ENCODE measurements around the gene ANP32B.
A peak's percentile ranks its signal among the peaks of the same experiment; 100 is the strongest.
"Not testable (repeated sequence)": the region's sequence is repeated elsewhere in the genome, so short reads cannot be mapped to it uniquely, and the experiment has no call there.

Gene ANP32B

DNA sequence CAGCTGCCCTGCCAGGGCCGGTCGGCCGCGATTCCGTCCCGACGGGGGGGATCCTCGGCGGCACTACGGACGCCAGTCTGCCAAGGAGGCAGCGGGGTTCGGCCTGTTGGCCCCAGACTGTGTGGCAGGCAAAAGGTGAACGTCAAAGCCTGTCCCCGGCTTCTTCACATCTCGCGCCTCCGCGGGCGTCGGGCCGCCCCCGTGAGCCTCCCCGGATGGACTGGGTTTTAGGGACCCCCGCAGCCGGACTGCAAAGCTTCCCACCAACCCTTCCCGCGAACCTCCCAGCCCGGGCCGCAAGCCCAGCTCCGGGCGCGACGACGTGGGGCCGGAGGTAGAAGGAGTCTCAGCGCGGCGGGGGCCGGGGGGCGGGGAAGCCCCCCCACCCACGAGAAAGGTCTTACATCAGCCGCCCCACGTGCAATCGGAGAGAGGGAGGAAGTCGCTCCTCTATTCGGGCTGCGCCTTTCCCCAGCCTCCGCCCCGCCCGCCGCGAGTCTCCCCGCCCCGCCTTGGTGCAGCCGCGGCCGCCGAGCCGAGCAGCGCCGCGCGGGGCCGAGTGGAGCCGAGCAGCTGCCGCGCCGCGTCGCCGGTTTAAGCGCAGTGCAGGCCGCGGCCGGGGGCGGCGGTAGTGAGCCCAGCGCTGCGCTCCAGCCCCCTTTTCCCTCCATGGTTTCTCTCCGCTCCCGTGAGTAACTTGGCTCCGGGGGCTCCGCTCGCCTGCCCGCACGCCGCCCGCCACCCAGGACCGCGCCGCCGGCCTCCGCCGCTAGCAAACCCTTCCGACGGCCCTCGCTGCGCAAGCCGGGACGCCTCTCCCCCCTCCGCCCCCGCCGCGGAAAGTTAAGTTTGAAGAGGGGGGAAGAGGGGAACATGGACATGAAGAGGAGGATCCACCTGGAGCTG lies at the start of gene ANP32B:
ANP32B (plus strand) TSS at position 659 of the 906 bp plus-strand sequence; CDS start at position 874, 215 bp downstream.
- FAIRE-seq: peak; percentile 44
- peak; percentile 94 for DNase-seq (ENCODE audit: low spot score)

DNA sequence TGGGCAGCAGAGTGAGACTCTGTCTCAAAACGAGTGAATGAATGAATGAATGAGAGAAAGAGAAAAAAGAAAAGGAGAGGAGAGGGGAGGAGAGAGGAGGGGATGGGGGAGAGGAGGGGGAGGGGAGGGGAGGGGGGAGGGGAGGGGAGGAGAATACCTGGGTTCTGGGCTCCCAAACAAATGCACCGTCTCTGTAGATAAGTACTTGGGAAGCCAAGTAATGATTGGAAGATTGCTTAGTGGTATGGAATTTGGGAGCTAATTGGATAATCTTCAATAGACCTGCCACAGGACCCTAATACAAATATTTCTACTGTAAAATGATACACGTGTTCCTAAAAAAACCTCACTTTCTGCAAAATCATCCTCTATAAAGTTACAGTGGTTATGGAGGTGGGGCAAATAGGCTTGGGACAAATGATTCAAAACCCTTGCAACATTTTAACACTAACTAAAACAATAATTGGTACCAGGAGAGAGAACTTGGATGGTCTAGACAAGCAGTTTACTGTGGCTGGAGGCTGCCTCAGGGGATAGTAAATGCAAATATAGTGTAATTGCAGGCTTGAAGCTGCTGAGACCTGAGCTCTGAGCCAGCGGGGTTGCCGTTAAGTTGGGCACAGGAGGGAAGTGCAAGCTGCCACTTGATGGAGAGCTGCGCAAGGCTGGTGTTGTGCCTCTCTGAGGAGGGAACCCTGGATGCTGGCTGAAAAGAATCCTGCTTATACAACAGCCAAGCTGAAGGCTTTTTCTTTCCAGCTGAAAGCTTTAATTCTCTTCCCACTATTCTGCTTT lies 48.6 kb upstream of the ANP32B start:
- no peak for DNase-seq (ENCODE audit: low spot score)
- no peak for FAIRE-seq

DNA sequence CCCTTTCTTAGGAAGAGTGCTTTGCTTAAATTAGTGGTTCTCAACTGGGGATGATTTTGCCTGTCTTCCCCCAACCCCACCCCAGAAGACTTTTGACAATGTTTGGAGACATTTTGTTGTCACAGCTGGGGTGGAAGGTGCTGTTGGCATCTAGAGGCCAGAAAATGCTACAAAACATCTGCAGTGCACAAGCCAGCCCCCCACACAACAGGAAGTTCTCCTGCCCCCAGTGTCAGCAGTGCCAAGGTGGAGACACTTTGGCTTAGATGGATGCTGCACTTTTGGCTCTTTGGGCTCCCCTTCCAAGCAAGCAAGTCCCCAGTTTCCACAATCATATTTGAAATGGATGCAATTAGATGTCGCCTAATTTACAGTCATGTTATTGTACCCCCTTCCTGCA lies 47.9 kb upstream of the ANP32B start:
- no peak for DNase-seq (ENCODE audit: low spot score)

DNA sequence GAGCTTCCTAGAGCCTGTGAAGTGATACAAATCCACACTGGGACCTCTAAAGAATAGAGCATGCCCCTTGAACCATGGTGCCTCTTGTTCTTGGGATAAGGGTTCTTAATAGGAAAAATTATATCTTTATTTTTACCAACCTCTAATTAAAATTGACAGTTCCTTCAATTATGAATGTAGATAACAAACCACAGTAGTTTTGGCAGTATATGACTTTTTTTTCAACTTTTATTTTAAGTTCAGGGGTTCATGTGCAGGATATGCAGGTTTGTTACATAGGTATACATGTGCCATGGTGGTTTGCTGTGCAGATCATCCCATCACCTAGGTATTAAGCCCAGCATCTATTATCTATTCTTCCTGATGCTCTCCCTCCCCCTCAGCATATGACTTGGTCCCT lies 46.1 kb upstream of the ANP32B start:
- FAIRE-seq: no peak

More for the DNA sequence above, 47.9 kb upstream of the ANP32B start:
- no peak for FAIRE-seq

DNA sequence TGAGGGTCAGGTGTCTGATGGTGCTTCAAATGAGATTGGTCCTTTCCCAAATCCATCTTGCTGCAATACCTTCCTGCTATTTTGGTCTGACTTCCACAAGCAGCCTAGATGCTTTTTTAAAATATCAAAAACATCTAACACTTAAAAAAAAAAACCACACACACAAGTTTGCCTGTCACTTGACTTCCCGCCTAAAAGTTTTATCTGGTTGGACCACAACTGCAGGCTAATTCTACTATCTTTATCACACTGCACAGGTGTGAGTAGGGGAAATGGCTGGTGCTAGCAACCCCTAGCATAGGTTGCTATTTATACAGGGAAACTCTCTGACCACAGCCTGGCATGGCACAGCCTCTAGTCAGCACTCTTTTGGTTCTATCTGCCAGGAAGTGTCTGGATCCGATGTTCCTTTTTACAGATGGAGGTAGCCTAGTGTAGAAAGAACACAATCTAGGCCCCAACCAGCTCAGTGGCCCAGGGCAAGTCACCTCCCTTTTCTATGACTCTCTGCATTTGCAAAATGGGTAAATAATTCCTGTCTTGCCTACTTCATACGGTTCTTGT lies 45.0 kb upstream of the ANP32B start, which contains the start of gene HEMGN:
HEMGN (minus strand) TSS at position 92 of the 564 bp plus-strand sequence; CDS start at position 56, 36 bp downstream.
- no peak for FAIRE-seq

More for the DNA sequence above, 46.1 kb upstream of the ANP32B start:
- DNase-seq (ENCODE audit: low spot score): no peak

DNA sequence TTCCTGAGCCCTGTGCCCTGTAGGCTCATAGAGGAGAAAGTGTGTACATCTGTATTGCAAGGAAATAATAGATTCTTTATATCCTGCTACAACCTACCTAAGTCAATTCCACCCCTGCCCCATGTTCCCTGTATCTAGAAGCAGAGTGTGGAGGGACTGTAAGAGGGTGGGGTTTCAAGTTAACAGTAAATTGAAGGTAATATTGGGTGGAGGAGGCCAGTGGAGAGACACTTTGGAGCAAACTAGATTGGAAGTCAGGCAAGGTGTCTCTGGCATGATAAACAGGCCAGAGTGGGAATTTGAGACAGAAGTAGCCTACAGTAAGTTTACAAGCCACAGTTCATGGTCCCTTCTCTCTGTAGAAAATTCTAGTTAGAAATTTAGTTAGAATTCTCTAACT lies 42.9 kb upstream of the ANP32B start:
- FAIRE-seq: no peak

More for the DNA sequence above, 45.0 kb upstream of the ANP32B start, which contains the start of gene HEMGN:
- no peak for DNase-seq (ENCODE audit: low spot score)

DNA sequence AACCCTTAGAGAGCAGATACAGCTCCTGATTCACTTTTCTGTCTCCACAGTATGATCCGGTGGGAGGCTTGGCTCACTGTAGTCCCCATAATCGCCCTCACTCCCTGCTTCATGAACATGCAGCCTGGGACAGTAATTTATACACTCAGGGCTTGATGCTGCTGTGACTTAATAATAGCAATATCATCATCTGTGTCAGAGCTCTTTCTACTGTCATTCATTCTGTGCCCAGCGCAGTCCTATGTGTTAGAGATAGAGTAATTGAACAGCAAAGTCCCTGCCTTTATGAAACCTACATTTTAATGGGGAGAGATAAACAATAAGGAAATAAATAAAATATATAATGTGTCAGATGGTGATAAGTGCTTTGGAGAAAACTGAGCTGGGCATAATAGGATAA lies 42.4 kb upstream of the ANP32B start:
- FAIRE-seq: no peak
- DNase-seq (ENCODE audit: low spot score): no peak

More for the DNA sequence above, 42.9 kb upstream of the ANP32B start:
- no peak for DNase-seq (ENCODE audit: low spot score)

DNA sequence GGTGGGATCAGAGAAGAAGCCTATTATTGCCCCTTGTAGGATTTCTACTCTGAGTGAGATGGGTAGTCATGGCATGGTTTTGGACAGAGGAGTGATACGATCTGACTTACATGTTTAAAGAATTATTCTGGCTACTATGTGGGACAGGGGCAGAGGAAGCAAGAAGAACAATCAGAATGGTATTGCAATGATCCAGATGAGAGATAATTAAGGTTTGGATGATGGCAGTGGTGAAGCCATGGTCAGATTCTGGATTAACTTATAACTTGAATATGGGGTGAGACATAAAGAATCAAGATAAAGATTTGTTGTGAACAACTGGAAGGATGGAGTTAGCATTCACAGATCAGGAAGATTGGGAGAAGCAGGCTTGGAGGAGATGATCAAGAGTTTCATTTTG lies 41.8 kb upstream of the ANP32B start:
- FAIRE-seq (no peak), DNase-seq (ENCODE audit: low spot score) (no peak)

DNA sequence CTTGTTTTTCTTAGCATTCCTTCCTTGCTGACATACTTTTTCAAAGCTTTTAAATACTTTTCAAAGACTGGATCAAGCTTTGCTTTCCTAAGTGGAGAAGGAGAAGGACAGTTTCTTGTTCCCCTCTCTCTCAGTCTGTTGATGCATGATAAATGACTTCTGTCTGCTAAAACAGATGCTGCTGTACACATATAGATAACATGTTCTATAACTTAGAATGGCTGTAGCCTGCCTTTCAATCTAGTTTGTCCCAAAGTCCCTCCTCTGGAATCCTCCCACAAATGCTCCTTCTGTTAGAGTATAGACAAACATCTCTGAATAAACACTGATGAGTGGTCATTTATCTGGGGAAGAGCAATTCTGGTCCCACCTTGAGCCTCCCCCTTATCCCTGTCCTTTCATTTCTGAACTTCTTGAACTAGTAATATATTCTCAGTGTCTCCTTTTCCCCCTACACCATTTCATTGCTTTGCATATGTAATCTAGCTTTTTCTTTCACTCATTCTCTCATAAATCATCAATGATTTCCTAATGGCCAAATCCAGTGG lies 39.8 kb upstream of the ANP32B start:
- no peak for DNase-seq (ENCODE audit: low spot score)
- no peak for FAIRE-seq

DNA sequence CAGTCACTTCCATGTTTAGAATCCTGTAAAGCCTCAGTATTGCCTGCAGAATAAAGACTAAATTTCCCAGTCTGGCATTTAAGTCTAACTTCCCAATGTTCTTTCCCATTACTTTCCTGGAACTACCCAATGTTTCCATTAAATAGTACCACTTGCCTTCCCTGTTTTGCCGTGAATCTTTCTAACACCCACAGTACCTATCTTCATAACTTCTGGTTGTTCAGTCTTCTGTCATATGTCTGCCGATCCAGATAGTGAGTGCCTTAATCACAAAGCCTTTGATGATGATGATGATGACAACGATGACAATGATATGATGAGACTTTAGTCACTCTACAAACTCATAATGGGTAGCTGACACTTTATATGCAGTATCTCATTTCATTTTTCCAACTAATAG lies 38.5 kb upstream of the ANP32B start:
- DNase-seq (ENCODE audit: low spot score) (no peak), FAIRE-seq (no peak)

DNA sequence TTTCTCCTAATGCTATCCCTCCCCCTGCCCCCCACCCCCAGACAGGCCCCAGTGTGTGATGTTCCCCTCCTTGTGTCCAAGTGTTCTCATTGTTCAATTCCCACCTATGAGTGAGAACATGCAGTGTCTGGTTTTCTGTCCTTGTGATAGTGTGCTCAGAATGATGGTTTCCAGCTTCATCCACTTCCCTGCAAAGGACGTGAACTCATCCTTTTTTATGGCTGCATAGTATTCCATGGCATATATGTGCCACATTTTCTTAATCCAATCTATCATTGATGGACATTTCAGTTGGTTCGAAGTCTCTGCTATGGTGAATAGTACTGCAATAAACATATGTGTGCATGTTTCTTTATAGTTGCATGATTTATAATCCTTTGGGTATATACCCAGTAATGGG lies 37.7 kb upstream of the ANP32B start:
- not testable (repeated sequence) for FAIRE-seq

DNA sequence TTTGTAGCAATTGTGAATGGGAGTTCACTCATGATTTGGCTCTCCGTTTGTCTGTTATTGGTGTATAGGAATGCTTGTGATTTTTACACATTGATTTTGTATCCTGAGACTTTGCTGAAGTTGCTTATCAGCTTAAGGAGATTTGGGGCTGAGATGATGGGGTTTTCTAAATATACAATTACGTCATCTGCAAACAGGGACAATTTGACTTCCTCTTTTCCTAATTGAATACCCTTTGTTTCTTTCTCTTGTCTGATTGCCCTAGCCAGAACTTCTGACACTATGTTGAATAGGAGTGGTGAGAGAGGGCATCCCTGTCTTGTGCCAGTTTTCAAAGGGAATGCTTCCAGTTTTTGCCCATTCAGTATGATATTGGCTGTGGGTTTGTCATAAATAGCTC lies 36.0 kb upstream of the ANP32B start:
- not testable (repeated sequence) for FAIRE-seq; DNase-seq (ENCODE audit: low spot score)

More for the DNA sequence above, 37.7 kb upstream of the ANP32B start:
- DNase-seq (ENCODE audit: low spot score): not testable (repeated sequence)

DNA sequence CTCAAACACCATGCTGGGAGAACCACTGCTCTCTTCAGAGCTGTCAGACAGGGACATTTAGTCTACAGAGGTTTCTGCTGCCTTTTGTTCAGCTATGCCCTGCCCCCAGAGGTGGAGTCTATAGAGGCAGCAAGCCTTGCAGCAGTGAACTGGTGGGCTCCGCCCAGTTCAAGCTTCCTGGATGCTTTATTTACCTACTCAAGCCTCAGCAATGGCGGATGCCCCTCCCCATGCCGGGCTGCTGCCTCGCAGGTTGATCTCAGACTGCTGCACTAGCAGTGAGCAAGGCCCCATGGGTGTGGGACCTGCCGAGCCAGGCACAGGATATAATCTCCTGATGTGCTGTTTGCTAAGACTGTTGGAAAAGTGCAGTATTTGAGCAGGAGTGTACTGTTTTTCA lies 32.3 kb upstream of the ANP32B start:
- DNase-seq (ENCODE audit: low spot score); FAIRE-seq: not testable (repeated sequence)

DNA sequence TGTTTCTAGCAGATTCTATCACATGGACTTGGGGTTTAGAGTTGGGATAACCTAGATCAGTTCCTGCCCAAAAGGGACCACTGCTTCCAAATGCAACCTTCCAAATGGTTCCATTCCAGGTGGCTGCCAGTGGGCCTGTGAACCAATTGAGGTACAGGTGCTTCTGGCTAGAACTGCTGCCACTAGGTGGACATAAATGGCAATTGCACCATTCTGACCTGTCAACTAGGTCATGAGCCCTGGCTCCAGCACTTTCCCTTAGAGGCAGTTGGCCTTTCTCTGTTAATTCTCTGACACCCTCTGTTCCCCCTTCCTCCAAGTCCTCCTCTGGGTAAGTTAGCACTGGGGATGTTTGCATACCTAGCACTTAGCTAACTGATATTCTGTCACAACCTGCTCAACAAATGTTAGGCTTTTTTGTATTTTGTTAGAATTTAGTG lies 28.6 kb upstream of the ANP32B start:
- DNase-seq (ENCODE audit: low spot score) (peak; percentile 75), FAIRE-seq (peak; percentile 53)

DNA sequence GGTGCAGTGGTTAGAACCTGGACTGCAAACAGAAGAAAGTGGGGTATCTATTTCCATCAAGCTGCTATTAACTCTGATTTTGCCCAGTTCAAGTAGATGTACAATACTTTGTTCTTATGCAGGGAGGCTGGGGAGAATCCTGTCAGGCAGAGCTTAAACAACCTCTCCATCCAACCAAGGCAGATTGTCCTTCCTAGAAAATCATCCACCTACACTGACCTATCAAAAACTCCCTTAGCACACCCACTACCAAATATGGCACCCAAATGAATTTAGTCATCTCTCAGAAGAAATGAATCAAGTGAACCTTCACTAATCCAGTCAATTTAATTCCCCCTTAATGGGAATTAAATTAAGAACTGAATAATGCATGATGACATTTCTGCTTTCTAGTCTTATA lies 26.8 kb upstream of the ANP32B start:
- FAIRE-seq (no peak), DNase-seq (ENCODE audit: low spot score) (no peak)

DNA sequence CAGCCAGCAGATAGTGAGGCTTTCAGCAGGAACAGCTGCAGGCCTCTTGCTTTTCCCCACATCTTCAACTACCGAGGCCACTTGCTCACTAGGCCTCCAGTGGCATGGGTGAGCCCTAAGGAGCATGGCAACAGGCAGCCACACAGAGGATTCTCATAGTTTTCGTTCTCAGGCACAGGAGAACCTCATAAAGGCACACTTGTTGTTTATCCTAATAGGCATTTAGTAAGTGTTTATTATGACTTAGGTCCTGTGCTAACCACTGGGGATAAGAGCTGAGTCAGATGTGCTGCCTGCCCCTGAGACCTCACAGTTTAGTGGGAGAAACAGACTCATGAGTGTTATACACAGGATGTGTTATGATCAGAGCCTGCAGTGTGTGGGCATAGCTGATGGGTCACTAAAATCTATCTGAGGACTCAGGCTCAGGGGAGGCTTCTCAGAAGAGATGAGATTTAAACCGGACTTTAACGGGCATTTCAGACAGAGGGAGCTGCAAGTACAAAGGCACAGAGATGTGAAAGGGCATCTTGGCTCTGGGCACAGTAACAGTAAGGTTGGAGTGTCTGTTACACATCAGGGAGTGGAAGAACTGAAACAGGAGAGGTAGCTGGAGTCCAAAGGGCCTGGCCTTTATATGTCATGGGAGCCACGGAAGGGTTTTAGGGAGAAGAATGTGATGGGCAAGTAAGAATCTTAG lies 24.2 kb upstream of the ANP32B start:
- no peak for DNase-seq (ENCODE audit: low spot score)
- FAIRE-seq: no peak

DNA sequence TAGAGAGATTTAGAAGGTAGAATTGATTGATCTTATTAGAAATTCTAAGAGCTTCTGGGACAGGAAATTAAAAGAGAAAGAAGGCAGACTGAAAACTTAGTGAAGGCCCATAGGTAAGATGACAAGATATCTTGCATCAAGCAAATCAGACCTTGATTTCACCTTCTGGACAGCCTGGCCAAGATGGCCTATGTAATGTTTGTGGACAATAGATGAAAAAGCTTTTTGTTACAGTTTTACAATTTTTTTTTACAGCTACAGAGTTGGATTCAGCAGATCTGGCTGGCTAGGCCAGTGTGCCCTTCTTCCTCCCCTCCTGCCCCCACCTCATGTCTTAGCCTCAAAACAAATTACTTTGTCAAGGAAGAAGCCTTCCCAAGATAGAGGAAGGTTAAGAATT lies 23.6 kb upstream of the ANP32B start:
- FAIRE-seq: no peak
- DNase-seq (ENCODE audit: low spot score): no peak

DNA sequence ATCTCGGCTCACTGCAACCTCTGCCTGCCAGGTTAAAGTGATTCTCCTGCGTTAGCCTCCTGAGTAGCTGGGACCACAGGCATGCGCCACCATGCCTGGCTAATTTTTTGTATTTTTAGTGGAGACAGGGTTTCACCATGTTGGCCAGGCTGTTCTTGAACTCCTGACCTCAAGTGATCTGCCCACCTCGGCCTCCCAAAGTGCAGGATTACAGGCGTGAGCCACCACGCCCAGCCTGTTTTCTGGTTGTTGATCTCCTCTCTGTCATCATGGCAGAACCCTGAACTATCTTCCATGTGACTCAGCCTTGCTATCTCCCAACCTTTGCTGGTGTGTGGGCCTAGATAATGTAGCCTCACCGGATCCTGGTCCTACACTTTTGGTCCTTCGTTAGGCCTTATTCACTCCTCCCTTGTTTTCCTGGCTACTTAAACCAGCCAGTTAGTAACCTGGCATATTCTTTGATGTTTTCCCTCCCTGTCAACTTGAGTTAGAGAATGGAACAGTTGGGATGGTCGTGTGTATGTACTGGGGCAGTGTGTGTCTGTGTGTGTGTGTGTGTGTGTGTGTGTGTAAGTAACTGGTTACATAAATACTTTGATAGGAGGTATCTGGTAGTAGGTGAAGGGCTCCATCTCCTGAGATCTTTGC lies 22.3 kb upstream of the ANP32B start:
- not testable (repeated sequence) for DNase-seq (ENCODE audit: low spot score); FAIRE-seq

DNA sequence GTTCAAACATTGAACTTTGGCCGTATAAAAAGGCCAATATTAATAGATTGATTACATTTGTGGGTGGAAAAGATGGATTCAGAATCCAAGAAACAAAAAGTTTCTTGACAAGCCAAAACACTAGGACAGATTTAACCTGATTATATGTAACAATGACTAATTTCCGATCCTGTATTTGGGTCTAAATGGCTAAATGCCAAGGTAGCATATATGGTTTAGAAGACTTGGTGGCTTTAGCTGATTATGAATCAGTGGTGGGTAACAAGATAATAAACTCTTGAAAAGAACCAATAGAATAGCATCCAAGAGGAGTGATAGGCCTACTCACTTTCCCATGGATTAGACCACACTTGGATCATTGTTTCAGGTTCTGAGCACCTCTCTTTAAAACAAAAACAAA lies 21.8 kb upstream of the ANP32B start:
- DNase-seq (ENCODE audit: low spot score) (no peak), FAIRE-seq (no peak)

DNA sequence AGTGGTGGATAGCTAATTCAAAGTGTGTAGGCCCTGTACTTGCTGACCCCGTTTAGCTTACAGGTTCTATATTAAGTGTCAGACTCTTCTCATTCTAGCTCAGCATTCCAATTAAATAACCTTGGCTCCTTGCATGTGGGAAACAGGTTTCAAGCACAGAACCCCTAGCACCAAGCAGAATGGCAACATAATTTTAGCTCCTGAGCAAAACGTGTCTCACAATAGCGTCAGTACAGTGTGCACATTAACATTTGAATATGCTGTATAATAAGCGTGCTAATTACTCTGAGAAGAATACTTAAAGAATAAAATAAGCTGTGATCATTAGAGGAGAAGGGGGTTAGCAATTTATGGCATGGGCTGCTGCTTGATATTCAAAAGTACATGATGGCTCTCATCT lies 21.0 kb upstream of the ANP32B start:
- FAIRE-seq: no peak
- no peak for DNase-seq (ENCODE audit: low spot score)

Data from urothelium cell line (cell line).